IPS-NIHi7 (cell line): ENCODE results near the gene UBE4B.
A peak's percentile ranks its signal among the peaks of the same experiment; 100 is the strongest.

Experiments
- DNase-seq: peaks from one replicate; pipeline ENCODE4 v3.0.0; 2012; ENCODE audit warnings: mixed read lengths; ENCODE audit errors: extremely low spot score

UBE4B gene

DNA sequence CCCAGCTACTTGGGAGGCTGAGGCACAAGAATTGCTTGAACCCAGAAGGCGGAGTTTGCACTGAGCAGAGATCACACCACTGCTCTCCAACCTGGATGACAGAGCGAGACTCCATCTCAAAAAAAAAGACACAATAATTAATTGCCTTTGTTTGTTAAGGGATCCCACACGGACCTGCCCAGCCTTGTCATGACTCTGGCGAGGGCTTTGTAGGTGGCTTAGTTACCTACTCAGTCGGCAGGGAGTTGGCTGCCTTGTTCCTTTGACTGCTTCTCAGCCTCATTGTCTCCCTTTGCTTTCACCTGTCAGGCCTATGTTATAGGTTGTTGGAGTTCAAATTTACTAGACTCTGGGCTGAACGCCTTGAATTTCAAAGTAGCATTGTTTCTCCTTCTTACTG lies 82.0 kb downstream of the UBE4B start:
- DNase-seq: no peak

DNA sequence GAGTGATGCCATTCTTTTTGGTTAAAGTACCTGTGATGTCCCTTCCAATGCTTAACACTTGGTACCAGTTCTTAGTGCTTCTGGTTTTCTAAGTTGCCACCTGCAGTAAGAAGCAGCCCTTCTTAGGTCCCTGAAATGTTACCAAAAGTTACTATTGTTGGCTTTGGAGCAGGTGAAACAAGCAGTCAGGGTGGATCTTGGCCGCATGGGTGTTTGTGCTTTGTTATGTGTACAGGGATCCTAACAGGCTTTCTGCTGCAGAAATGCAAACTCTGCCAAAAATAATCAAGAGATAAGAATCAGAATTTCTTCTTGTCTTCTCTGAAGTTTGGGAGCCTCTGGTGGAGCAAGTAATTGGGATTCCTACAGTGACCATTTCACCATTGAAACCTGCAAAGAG lies 84.4 kb downstream of the UBE4B start:
- no peak for DNase-seq

DNA sequence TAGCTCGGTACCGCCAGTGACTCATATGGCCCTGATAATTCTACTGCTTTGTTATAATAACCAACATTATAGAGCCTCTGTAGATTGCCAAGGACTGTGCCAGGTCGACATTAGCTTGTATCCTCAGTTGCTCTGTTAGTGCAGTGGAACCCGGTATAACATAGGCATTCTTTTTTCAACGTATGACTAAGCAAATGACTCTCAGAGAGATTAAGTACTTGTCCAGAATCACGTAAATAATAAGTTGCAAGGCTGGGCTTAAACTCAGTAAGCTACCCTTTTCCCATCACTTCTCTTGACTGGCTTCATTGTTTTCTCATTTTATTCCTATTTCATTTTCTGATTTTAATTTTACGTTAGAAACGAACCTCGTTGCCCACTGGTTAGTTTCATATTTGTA lies 85.1 kb downstream of the UBE4B start:
- no peak for DNase-seq

DNA sequence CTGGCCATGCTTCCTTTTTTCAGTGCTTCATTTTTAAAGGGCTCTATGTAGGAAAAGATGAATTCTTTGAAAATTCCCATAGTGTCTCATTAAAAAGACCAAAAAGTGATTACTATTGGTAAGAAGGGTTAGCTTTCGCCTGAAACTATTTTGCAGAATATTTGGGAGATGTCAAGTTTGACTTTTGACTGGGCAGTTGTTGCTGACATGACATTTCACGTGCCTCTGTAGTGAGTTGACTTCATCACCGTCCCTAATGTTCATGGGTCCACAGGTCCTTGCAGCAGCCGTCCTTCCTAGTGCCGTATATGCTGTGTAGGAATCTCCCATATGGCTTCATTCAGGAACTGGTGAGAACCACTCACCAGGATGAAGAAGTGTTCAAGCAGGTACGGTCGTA lies 88.9 kb downstream of the UBE4B start:
- no peak for DNase-seq

DNA sequence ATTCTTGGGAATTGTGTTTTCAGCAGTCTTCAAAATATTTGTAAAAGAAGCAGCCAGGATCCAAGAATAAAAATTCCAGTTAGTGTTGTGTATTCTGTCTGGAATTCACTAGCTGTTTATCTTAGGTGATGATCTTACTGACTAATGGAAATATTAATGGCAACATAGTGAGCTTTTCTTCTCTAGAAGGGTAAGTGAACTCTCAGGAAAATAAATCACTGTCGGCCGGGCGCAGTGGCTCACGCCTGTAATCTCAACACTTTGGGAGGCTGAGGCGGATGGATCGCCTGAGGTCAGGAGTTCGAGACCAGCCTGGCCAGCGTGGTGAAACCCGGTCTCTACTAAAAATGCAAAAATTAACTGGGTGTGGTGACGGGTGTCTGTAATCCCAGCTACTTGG lies 90.2 kb downstream of the UBE4B start:
- no peak for DNase-seq

DNA sequence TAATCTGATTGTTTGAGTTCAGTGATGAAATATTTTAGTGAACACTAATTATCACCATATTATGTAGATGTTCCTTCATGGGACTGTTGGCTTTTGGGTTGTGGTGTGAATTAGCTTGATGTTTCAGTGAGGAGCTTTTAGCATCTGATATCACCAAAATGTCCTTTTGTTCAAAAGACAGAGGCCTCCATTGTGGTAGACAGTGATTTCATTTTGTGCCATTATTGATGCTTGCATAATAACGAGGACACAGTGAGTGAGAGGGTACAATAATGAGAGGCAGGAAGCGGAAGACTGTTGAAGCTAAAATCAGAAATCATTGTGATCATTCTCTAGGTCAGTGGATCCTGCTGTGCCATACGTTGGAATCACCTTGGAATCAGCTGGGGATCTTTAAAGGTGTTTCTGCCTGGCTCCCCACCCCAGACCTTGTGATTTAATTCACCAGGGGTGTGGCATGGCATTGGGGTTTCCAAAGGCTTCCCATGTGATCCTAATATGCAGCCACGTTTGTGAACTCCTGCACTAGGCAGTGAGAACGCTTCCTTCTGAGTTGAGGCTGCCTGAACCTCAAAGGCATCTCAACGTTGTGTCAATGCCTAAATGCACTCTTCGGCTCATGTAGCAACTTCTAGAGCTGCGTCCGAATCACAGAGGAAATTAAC lies 95.5 kb downstream of the UBE4B start:
- DNase-seq: no peak

DNA sequence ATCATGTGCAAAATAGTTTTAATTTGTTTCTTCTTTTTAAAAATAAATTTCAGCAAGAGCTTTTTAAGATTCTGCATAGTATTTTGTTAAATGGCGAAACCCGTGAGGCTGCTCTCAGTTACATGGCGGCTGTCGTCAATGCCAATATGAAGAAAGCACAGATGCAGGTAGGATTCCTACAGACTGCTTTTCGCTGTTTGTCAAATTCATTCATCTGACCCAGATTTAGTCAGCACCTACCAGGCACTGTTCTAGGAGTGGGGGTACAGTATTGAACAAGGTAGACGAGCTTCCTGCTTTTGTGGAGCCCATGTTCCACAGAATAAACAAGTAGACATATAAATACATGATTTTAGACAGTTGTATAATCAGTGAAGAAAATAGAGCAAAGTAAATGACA lies 99.6 kb downstream of the UBE4B start:
- DNase-seq: no peak

DNA sequence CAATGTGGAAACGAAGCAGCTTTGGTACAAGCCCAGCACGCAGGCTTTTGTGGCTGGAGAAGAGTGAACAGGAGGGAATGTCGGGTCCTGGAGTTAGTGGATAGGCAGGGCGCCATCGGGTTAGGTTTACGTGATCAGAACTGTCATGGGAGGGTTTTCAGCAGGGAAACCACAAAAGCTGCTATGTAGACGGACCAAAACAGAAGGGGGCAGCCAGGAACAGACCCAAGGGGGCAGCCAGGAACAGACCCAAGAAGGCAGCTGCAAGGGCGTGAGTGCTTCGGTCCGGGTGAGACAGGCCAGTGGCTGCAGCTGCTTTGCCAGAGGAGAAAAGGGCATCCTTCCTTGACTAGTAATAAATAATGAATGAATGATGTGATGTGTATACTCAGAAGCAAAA lies 100.1 kb downstream of the UBE4B start:
- DNase-seq: no peak

DNA sequence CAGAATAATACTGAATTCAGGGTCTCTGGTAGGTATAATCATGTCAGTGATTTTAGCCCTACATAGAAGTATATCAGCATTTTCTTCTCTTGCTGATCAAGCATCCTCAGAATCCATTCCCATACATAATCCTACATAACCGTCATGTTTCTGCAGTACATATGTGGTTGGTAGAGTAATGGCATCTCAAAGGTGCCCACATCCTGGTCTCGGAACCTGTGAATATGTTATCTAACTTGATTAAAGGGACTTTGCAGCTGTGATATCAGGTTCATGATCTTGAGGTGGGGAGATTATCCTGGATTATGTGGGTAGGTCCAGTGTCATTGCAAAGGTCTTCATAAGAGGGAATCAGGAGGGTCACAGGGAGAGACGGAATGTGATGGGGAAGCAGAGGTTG lies 108.2 kb downstream of the UBE4B start:
- DNase-seq: no peak

DNA sequence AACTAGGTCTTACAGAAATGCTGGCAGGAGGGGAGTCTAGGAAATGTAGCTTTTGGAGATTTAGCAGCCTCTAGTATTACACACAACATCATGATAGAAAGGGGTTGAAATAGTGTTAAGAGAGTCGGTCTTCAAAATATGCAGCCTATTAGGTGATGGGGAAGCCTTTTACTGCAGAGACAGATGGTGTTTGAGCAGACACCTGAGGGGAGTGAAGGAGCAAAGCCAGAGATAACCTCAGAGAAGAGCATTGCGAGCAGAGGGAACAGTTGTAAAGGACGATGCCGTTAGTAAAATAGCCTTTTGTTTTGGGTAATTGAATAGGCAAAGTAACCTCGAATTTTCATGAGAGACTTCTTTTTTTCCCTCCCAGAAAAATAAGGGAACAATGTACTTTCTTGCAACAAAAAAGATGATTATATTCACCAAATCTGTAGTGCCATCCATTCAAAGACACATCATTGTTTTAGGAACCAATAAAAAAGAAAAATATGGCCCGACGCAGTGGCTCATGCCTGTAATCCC lies 111.3 kb downstream of the UBE4B start:
- DNase-seq: no peak

DNA sequence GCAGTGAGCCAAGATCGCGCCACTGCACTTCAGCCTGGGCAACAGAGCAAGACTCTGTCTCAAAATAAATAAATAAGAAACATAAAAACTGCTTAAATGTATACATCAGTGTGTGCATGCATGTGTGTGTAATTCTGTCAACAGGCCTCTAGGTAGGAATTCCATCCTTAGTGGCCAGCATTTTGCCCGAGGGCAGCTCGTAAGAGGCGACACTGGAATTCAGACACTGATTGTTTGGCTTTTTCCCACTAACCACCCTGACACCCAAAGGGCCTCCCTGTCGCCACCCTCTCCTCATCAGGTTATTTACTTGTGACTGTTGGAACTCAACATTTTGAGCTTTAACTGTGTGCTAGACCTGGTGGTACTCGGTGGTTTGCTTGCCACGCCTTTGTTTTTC lies 113.6 kb downstream of the UBE4B start:
- no peak for DNase-seq

DNA sequence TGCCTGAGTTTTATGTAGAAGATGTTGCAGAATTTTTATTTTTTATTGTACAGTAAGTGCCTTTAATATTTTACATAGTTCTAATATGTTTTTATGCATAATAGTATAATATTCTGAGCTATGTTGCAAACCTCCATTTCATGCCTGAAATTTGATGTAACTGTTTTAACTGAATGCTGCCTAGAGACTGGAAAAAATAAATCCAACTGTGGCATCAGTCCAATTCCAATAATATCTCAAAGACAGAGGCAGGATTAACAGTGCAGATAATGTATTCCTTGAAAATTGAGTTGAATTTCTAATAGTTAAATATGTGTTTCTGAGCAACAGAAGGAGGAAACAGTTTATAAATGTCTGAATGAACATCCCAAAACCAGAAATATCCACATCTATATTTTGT lies 116.5 kb downstream of the UBE4B start:
- DNase-seq: no peak

DNA sequence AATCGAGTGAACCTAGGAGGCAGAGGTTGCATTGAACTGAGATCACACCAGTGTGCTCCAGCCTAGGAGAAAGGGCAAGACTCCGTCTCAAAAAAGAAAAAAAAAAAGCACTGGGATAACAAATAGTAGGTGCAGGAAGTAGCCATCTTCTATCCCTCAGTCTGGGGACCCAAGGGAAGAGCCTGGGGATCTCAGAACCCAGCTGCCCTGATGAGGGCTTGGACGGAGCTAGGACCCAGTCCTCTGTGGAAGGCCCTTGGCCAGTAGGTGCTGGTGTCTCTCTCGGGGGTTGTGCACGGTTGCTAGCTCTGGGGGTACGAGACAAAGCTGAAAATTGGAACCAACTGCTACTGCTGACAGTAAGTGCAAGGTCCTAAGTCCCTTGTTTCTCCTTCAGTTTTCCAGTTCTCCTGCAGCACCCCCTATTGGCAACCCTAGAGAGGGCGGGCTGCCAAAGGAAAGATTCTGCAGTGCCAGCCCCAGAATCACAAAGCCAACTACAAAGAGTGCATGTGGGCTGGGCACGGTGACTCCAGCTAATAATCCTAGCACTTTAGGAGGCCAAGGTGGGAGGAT lies 120.0 kb downstream of the UBE4B start:
- DNase-seq: peak; percentile 82

DNA sequence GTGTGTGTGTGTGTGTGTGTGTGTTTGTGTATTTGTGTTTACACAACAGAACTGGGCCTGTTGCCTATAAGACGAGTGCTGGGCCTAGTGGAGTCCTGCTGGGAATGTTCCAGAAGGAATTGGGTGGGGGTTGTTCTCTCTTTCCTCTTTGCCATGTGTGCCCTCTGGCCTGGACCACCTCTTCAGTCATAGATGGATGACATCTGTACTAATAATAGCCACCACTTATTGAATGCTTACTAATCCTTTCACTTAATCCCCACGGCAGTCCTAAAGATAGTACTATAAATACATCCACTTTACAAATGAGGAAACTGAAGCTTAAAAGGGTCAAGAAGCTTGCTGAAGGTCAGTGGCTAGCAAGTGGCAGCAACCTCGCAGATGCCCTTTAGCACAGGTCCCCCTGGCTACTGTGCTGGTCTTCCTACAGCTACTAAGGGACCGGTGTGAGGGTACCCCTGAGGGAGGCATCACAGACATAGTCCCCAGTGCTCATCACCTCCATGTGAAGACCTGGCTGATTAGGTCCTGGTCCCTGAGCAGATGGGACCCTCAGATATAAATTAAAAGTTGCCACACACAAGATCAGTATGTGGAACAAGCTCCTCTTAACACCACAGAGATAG lies 122.4 kb downstream of the UBE4B start:
- no peak for DNase-seq

DNA sequence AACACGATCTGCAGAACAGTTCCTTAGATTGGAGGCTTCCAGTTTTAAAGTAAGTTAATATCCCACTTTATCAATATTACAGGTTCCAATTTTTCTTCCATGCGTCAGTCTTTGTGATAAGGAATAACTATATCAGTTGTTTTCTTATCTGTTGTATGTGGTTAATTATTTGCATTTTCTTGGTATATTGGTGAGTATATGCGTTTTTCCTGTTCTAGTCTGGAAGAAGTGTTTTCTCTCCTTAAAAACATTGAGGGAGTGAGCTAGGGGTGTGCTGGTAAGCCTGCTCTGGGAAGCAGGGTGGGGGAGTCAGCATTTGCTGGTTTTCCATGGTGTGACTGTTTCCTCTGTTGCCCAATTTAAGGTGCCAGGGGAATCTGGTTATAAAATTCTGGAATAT lies 127.4 kb downstream of the UBE4B start:
- DNase-seq: no peak

DNA sequence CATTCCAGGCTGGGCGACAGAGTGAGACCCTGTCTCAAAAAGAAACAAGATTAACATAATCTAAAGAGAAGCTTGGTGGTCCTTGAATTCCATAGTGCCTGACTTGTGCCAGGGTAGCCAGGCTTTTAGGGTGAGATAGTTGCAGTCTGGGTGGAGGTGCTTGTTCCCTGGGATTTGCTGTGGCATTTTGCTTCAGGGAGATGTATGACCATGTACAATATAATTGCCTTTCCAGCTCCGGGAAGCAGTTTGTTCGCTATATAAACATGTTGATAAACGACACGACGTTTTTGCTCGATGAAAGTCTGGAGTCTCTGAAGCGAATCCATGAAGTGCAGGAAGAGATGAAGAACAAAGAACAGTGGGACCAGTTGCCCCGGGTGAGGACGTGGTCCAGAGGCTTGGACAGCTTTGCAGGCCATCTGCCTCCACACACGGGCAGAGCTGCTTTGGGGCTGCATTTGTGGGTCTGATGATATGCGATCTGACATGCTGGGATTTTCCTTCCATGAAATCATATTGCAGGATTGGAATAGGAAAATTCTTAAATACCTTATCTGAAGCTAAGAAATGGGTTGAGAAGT lies 128.2 kb downstream of the UBE4B start:
- no peak for DNase-seq

DNA sequence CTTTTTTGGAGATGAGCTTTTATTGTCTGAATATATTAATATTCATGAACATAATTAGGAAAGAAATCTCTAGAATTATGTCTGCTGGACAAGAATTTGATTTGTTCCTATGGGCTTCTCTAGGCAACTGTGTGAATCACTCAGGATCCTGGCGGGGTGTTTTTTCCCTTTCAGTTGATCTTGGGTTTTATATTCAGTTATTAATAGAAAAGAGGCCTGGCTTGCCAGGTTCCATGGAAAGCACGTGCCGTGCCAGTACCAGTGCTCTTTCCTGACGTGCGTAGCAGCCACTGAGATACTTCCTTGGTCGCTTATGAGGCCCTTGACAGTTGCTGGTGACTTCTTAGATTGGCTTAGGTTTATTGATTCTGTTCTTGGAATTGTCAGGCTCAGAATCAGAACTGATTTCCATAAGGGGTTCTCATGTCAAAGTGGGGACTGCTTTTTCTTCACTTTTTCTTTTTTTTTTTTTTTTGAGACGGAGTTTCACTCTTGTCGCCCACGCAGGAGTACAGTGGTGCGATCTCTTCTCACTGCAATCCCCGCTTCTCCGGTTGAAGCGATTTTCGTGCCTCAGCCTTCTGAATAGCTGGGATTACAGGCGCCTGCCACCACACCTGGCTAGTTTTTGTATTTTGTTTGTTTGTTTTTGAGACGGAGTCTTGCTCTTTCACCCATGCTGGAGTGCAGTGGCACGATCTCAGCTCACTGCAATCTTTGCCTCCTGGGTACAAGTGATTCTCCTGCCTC lies 129.0 kb downstream of the UBE4B start:
- no peak for DNase-seq

DNA sequence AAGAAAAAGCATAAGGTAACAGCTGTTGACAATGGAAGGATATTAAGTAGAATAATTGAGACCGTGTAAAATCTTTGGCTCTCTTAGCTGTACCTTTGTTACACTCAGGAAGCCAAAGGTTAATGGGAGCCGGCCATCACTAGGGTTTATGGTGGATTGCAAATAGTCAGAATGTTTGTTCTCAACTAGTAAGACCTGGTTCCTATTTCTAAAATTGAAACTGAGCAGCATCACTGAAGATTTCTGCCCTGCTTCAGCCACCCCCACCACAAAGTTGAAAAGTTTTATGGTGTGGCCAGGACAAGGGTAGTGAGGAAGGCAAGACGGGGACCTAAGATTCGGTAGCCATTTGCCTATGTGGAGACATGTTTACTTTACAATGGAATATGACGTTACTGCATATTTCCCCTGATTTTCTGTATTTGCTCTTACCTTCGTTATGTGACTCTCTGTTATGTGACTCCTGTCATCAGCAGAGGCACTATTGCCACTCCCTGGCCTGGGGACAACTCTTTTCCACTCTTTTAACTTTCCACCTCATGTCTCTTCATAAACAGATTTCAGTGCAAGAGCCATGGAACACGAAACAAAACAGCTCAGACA lies 136.3 kb downstream of the UBE4B start:
- DNase-seq: no peak

DNA sequence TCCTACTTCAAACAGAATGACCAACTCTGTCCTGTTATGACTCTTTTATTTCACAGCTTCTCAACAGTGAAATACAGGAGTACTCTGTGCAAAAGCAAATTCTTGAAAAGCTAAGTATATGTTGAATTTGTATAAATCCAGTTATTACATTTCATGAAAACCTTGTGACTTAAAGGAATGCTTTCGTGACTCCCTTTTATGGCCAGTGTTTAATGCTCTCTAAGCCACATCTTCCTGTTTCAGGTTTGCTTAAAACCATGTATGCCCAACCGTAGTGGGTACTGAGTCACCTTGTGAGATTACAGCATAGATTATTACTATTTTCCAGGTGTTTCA lies 137.4 kb downstream of the UBE4B start:
- DNase-seq: no peak

DNA sequence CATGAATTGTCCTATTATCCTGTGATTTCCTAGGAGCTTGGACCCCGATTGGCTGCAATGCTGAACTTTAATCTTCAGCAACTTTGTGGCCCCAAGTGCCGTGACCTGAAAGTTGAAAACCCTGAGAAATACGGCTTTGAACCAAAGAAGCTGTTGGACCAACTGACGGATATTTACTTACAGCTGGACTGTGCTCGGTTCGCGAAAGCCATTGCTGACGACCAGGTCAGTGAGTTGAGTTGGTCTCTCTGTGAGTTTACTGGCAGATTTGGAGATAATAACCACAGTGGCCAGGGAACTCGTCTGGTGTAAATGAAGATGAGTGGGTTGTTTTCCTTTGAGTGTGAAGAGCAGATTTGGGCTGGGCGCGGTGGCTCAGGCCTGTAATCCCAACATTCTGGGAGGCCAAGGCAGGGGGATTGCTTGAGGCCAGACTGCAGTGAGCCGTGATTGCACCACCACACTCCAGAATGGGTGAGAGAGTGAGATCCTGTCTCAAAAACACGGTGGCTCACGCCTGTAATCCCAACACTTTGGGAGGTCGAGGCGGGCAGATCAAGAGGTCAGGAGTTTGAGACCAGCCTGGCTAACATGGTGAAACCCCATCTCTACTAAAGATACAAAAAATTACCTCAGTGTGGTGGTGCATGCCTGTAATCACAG lies 138.5 kb downstream of the UBE4B start:
- DNase-seq: no peak

DNA sequence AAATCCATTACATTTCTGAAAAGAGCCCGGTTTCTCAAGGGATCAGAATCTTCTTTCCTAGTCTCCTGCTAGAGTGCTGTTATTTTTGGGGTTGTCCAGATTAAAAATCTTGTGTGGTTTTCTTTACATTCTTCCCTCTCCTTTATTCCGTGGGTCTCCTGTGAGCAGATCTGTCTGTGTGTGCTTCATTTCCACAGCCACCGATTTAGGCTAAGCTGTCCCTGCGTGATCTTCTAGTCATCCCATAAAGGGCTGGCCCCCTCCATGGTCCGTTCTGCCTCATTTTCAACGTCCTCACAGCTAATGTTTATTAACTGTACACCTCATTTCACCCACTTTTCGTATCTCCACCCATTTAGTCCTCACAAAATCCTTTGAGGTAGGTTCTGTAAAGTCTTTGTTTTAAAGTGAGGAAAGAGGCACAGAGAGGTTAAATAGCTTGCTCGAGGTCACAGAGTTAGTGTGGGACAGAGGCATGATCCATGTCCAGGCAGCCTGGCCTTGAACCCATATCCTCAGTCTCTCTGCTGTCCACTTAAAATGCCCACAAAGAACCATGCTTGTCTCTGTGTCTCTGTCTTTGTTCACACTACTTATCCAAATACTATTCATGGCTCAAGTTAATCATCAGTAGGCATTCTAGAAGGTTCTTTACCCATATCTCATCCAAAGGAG lies 139.4 kb downstream of the UBE4B start:
- no peak for DNase-seq
